Stomach (tissue), 9 donors: ENCODE measurements around the gene ARRDC4. TPM values are rescaled to one million over a fixed set of nuclear protein-coding genes. Genes with fewer than 3 reads are reported as not detected.

ENCODE experiments used
- DNase-seq, 2 donors: peaks; one replicate each; pipeline versions ENCODE4 v3.0.0 to v3.0.0-alpha.2; 2013 to 2019
- H3K27ac ChIP-seq, 5 donors: fragments of 200-600 bp in 4 of 5; sonication (generic) in 4 of 5; one replicate each; pipeline ENCODE4 v1.5.1; 2013 to 2019; ENCODE audit warnings: mild to moderate bottlenecking in 1 of 5, moderate library complexity in 1 of 5
- H3K27me3 ChIP-seq, 3 donors: fragments of 200-600 bp; sonication (generic); one replicate each; pipeline ENCODE4 v1.5.1; 2017 to 2019; ENCODE audit warnings: mixed run types in 1 of 3
- H3K36me3 ChIP-seq, 4 donors: fragments of 200-600 bp; sonication (generic); 1 replicate in 3 of 4; 2 replicates in 1 of 4; pipeline ENCODE4 v1.5.1; 2016 to 2019
- H3K4me1 ChIP-seq, 4 donors: fragments of 200-600 bp; sonication (generic); one replicate each; pipeline ENCODE4 v1.5.1; 2016 to 2019
- H3K4me3 ChIP-seq, 4 donors: fragments of 200-600 bp; sonication (generic) in 3 of 4; one replicate each; pipeline ENCODE4 v1.5.1; 2016 to 2019; ENCODE audit warnings: mild to moderate bottlenecking in 1 of 4
- H3K9me3 ChIP-seq, 4 donors: fragments of 200-600 bp; sonication (generic); one replicate each; pipeline ENCODE4 v1.5.1; 2016 to 2019
- EP300 ChIP-seq: sonication (generic); formaldehyde crosslinking; IDR thresholded peaks from one replicate; pipeline ENCODE4 v1.6.1; 2017; ENCODE audit warnings: antibody characterized with exemption
- POLR2A ChIP-seq, 4 donors: fragments of 450-650 bp; IDR thresholded peaks; one replicate each; pipeline ENCODE4 v1.6.1; 2016; ENCODE audit warnings: antibody characterized with exemption in 4 of 4, control low read depth in 2 of 4, mild to moderate bottlenecking in 1 of 4, moderate library complexity in 1 of 4
- POLR2AphosphoS5 ChIP-seq, 3 donors: sonication (generic); formaldehyde crosslinking; IDR thresholded peaks; one replicate each; pipeline ENCODE4 v1.6.1; 2016; ENCODE audit warnings: antibody characterized with exemption in 3 of 3
- WGBS, 5 donors: extraction: QIAGEN DNeasy Blood & Tissue Kit in 3 of 5; methylation state at CpG; one replicate each; pipeline versions ENCODE4 v1.1.5 to v1.1.7; 2013 to 2018; 5-methylcytosine and 5-hydroxymethylcytosine counted together
- intact Hi-C: fragments of 100-400 bp; cut with DNase I; formaldehyde crosslinking; loops from one replicate; pipeline ENCODE4 v1.15.1; 2023; ENCODE audit warnings: low total_unique reads
- polyA plus RNA-seq, 3 donors: library from polyadenylated mRNA; stranded (reverse); fragments of 200-250 nt; gene quantifications; one replicate each; pipeline ENCODE4 v1.2.3, GENCODE V29; 2013
- total RNA-seq, 5 donors: library from RNA; depleted of rRNA; stranded (reverse); fragments of >200 nt; gene quantifications; one replicate each; pipeline versions ENCODE4 v1.1.0 to v1.2.3, GENCODE V29; 2014 to 2016
- TF ChIP-seq, protein P1 (sequence below), 7 experiments: fragments of 450-650 bp in 4 of 7; fragments of 200-600 bp in 3 of 7; sonication (generic) in 3 of 7; IDR thresholded peaks; one replicate each; pipeline ENCODE4 v1.5.1; 2016 to 2019; ENCODE audit warnings: antibody characterized with exemption in 7 of 7, control low read depth in 2 of 7, mild to moderate bottlenecking in 1 of 7
- donor health status: healthy with polysubstance abuse.
- donor health status: Bipolar disorder and iron deficiency.
- donor health status: healthy.

The ARRDC4 gene
- total and polyA plus RNA-seq, 8 donors = 13.2 to 110 (median 49.2) TPM

DNA sequence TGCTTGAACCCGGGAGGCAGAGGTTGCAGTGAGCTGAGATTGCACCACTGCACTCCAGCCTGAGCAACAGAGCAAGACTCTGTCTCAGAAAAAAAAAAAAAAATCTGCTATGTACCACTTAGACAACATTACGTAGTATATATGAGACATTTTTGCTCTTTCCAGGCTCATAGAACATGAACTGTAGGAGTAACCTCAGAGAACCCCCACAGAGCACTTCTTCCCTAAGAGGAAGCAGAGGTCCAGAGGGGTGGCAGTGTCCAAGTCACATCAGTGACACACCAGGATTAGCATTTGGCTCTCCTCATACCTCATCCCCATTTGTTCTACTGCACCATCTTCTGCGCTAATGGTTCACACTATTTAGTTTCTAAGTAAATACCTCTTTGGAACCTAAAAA is 33.7 kb downstream of the ARRDC4 start:
- Histone ChIP-seq H3K27ac (no peak overlapping the region), H3K4me1 (peaks cover 11 to 37% (median 20%) of the 10 kb centered on the region in 4 donors), H3K4me3 (no peak overlapping the region), H3K27me3 (no peaks in the 10 kb centered on the region), H3K9me3 (no peaks in the 10 kb centered on the region), H3K36me3 (no peaks in the 10 kb centered on the region)
- DNase-seq = no peak
- TF ChIP-seq, protein P1, sequence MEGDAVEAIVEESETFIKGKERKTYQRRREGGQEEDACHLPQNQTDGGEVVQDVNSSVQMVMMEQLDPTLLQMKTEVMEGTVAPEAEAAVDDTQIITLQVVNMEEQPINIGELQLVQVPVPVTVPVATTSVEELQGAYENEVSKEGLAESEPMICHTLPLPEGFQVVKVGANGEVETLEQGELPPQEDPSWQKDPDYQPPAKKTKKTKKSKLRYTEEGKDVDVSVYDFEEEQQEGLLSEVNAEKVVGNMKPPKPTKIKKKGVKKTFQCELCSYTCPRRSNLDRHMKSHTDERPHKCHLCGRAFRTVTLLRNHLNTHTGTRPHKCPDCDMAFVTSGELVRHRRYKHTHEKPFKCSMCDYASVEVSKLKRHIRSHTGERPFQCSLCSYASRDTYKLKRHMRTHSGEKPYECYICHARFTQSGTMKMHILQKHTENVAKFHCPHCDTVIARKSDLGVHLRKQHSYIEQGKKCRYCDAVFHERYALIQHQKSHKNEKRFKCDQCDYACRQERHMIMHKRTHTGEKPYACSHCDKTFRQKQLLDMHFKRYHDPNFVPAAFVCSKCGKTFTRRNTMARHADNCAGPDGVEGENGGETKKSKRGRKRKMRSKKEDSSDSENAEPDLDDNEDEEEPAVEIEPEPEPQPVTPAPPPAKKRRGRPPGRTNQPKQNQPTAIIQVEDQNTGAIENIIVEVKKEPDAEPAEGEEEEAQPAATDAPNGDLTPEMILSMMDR (IDR thresholded peaks at IDR 0.05) = no peak
- TF ChIP-seq EP300 (no peak), POLR2A (IDR thresholded peaks at IDR 0.05) (no peak), POLR2AphosphoS5 (IDR thresholded peaks at IDR 0.05) (no peak)
- intact Hi-C loops = no loop called here
- 87 to 95% (median 94%) methylated on average over 3 of the region's 3 CpGs for WGBS, 5 donors

DNA sequence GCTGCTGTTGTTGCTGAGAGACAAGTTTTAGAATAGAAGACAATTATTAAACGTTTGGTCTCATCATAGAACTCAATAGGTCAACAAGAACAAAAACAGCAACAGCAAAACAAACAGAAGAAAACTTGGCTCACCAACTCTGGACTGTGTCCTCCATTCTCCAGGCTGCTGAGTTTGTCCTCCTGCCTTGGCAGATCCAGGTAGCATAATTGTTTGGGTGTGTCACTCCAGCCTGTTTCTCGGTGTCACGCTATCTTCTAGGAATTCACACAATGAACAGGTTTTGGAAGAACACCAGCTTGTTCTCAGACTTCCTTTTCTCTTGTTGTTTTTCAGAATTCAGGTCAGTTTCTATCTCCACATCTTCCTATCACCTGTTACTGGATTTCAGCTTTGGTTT is 34.7 kb downstream of the ARRDC4 start:
- TF ChIP-seq, protein P1 (IDR thresholded peaks at IDR 0.05) = no peak
- TF ChIP-seq POLR2AphosphoS5 (IDR thresholded peaks at IDR 0.05) = peak in 1 of 3 donors; percentile 52
- TF ChIP-seq POLR2A (IDR thresholded peaks at IDR 0.05) = no peak
- TF ChIP-seq EP300 = no peak
- Histone ChIP-seq H3K4me3 (no peak overlapping the region), H3K27ac (peak overlapping the region in 3 of 5 donors; percentile 25 to 62 (median 52)), H3K27me3 (no peaks in the 10 kb centered on the region), H3K4me1 (peaks cover 11 to 37% (median 20%) of the 10 kb centered on the region in 4 donors), H3K36me3 (no peaks in the 10 kb centered on the region), H3K9me3 (no peaks in the 10 kb centered on the region)
- intact Hi-C loops = loop anchor here (5.0 kb wide), 1 partner anchor 93 kb away; no protein-coding TSS in a partner anchor
- 23 to 50% (median 38%) methylated on average over 3 of the region's 3 CpGs for WGBS, 5 donors
- DNase-seq = no peak

DNA sequence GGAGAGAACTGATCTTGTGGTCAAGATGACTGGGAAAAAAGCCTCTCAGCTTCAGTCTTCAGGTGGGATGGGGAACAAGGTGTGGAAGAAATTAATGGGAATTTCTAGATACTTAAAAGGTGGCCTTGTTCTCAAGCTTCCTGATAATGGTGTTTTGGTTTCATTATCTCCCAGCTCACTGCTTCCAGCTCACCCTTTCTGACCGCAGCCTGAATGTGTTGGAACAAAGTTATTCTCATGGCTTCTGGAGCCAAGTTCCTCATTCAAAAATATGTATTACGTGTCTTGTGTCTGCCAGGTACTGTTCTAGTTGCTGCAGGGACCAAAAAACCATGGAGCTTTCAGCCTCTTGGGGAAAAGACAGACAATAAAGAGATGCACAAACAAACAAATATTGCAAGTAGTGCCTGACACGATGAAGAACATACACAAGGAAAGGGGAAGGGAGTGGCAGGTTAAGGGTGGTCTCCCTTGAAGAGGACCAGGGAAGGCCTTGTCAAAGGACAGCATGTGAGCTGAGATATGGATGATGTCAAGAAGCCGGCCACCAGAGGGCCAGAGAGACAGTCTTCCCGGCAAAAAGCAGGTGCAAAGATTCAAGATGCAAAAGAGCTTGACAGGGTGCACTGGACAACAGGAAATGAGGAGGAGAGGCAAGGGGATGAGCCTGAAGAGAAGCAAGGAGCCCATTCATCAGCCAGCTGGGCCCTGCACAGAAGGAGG is 35.5 kb downstream of the ARRDC4 start:
- no peaks in the 10 kb centered on the region for H3K9me3 ChIP-seq
- H3K36me3 ChIP-seq = no peaks in the 10 kb centered on the region
- peak; percentile 37 to 43 for DNase-seq
- H3K4me1 ChIP-seq = peaks cover 11 to 37% (median 20%) of the 10 kb centered on the region in 4 donors
- WGBS, 5 donors = 30 to 44% (median 38%) methylated on average over 5 of the region's 5 CpGs
- intact Hi-C loops = loop anchor here (5.0 kb wide), 1 partner anchor 94 kb away; no protein-coding TSS in a partner anchor
- peak overlapping the region in 1 of 4 donors; percentile 13 for H3K4me3 ChIP-seq
- H3K27ac ChIP-seq = peak overlapping the region in 3 of 5 donors; percentile 25 to 62 (median 52)
- TF ChIP-seq POLR2A (IDR thresholded peaks at IDR 0.05) = no peak
- TF ChIP-seq, protein P1 (IDR thresholded peaks at IDR 0.05) = peak in 1 of 7 experiments; percentile 37
- H3K27me3 ChIP-seq = no peaks in the 10 kb centered on the region

DNA sequence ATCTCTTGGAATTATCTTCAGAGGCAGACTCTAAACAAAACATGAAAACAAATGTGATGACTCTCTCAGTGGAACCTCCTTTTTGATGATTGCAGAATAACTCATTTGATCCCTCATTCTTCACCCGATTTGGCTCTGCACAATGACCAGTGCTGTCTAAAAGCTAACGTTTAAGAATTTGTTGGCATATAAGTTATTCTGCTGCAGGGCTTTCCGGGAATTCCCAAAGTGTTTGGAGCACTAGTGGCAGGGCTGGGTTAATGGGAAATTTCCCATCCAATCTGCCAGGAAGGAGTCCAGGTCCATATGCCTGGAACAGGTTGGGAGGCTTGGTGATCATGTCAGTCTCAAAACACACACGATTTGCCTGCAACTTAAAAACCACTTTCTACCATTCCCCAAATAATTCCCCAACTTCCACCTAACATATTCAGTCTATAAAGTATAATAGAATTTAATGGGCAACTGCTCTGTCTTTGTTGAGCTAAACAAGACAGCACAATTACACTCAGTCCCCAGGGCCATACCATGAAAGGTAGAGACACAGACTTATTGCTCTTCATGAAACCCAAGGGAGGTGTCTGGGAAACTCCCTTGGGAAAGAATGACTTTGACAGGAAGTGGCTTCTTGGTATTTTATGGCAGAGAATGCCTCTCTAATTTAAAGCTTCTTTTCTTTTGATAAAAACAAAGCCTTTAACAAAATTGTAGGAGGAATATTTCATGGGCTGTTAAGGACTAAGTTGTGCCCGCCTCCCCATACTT is 38.0 kb downstream of the ARRDC4 start:
- Histone ChIP-seq H3K27ac (no peak overlapping the region), H3K27me3 (no peaks in the 10 kb centered on the region), H3K4me3 (no peak overlapping the region), H3K4me1 (peaks cover 8 to 28% (median 13%) of the 10 kb centered on the region in 4 donors), H3K9me3 (no peaks in the 10 kb centered on the region), H3K36me3 (no peaks in the 10 kb centered on the region)
- DNase-seq = no peak
- intact Hi-C loops = loop anchor here (5.0 kb wide), 1 partner anchor 96 kb away; no protein-coding TSS in a partner anchor
- WGBS, 5 donors = 53 to 82% (median 71%) methylated on average over 5 of the region's 5 CpGs
- TF ChIP-seq POLR2AphosphoS5 (IDR thresholded peaks at IDR 0.05) = no peak
- TF ChIP-seq, protein P1 (IDR thresholded peaks at IDR 0.05) = no peak
- no peak for TF ChIP-seq POLR2A (IDR thresholded peaks at IDR 0.05)
- no peak for TF ChIP-seq EP300
